ENCODE measurements around the gene MLXIP.

Gene MLXIP

GRCh38 chr12:122183588-122183940 is 105.0 kb downstream of the MLXIP start:
- no peak for DNase-seq
- TF ChIP-seq GATA1 (IDR thresholded peaks at IDR 0.05; ENCODE audit: low read depth, low read length) (no peak), POLR2A (IDR thresholded peaks at IDR 0.05; ENCODE audit: low read length) (no peak)

GRCh38 chr12:122184517-122184916 is 106.0 kb downstream of the MLXIP start:
- no peak for TF ChIP-seq POLR2A (IDR thresholded peaks at IDR 0.05; ENCODE audit: low read length)
- no peak for TF ChIP-seq GATA1 (IDR thresholded peaks at IDR 0.05; ENCODE audit: low read depth, low read length)
- no peak for DNase-seq

GRCh38 chr12:122185079-122185478 is 106.5 kb downstream of the MLXIP start:
- DNase-seq, result no peak
- TF ChIP-seq GATA1 (IDR thresholded peaks at IDR 0.05; ENCODE audit: low read depth, low read length) (no peak), POLR2A (IDR thresholded peaks at IDR 0.05; ENCODE audit: low read length) (no peak)

- DNase-seq, result no peak
- TF ChIP-seq GATA1 (IDR thresholded peaks at IDR 0.05; ENCODE audit: low read depth, low read length) (no peak), POLR2A (IDR thresholded peaks at IDR 0.05; ENCODE audit: low read length) (no peak)
Measured at GRCh38 chr12:122185494-122186082, 107.0 kb downstream of the MLXIP start.

GRCh38 chr12:122187466-122187865 is 108.9 kb downstream of the MLXIP start:
- no peak for DNase-seq
- no peak for TF ChIP-seq GATA1 (IDR thresholded peaks at IDR 0.05; ENCODE audit: low read depth, low read length)

- TF ChIP-seq POLR2A (IDR thresholded peaks at IDR 0.05; ENCODE audit: low read length) (no peak), GATA1 (IDR thresholded peaks at IDR 0.05; ENCODE audit: low read depth, low read length) (no peak)
- no peak for DNase-seq
Measured at GRCh38 chr12:122189626-122190475, 111.3 kb downstream of the MLXIP start.

GRCh38 chr12:122190842-122191668 is 112.5 kb downstream of the MLXIP start:
- peak; percentile 72 to 81 for DNase-seq
- TF ChIP-seq POLR2A (IDR thresholded peaks at IDR 0.05; ENCODE audit: low read length) (no peak), GATA1 (IDR thresholded peaks at IDR 0.05; ENCODE audit: low read depth, low read length) (no peak)

- TF ChIP-seq GATA1 (IDR thresholded peaks at IDR 0.05; ENCODE audit: low read depth, low read length), result no peak
- TF ChIP-seq POLR2A (IDR thresholded peaks at IDR 0.05; ENCODE audit: low read length), result no peak
- DNase-seq, result no peak
Measured at GRCh38 chr12:122192441-122192840, 113.9 kb downstream of the MLXIP start.

- TF ChIP-seq POLR2A (IDR thresholded peaks at IDR 0.05; ENCODE audit: low read length) (no peak), GATA1 (IDR thresholded peaks at IDR 0.05; ENCODE audit: low read depth, low read length) (no peak)
- no peak for DNase-seq
Measured at GRCh38 chr12:122194804-122195203, 116.2 kb downstream of the MLXIP start.

- no peak for DNase-seq
- TF ChIP-seq POLR2A (IDR thresholded peaks at IDR 0.05; ENCODE audit: low read length) (no peak), GATA1 (IDR thresholded peaks at IDR 0.05; ENCODE audit: low read depth, low read length) (no peak)
Measured at GRCh38 chr12:122195405-122195804, 116.8 kb downstream of the MLXIP start.
